ENCODE measurements around the gene PHF5A. TPM values are rescaled to one million over a fixed set of nuclear protein-coding genes. Genes with fewer than 3 reads are reported as not detected.

Gene PHF5A
- total and polyA plus RNA-seq, 2 of the 8 experiments (the other 6 are each of a cell fraction or from before 2014, with no cell fraction given): 119 to 135 TPM

- peak in 2 of 3 experiments; percentile 28 to 41; a peak in 2 of 4 replicates for TF ChIP-seq CTCF (IDR thresholded peaks at IDR 0.05; ENCODE audit: control extremely low read depth in 1 of 3, insufficient read depth in 1 of 3, low read depth in 1 of 3, low read length in 3 of 3)
These were observed 11.3 kb upstream of the PHF5A start (continued) for GRCh38 chr22:41479671-41480396.

Measured in H1 (cell line).